ENCODE measurements around the gene CAMK4. TPM values are rescaled to one million over a fixed set of nuclear protein-coding genes. Genes with fewer than 3 reads are reported as not detected.

Gene CAMK4
- total and polyA plus RNA-seq, 9 of the 15 experiments (the other 6 are each of a cell fraction or from before 2014, with no cell fraction given) = 0.35 TPM; not detected in 8

GRCh38 chr5:111512375-111513130, 288.4 kb downstream of the CAMK4 start, which contains the start of gene STARD4 (continued):
- TF ChIP-seq RERE (CRISPR knock-in tag; IDR thresholded peaks at IDR 0.05; ENCODE audit: borderline replicate concordance) (peak; percentile 54; the same call in 1 of the 2 replicates), ETV6 (IDR thresholded peaks at IDR 0.05; ENCODE audit: borderline replicate concordance in 1 of 2, low read depth in 2 of 2, low read length in 1 of 2) (no peak), ETV6 (CRISPR knock-in tag; IDR thresholded peaks at IDR 0.05; ENCODE audit: borderline replicate concordance) (no peak), NR2C1 (IDR thresholded peaks at IDR 0.05) (peak; percentile 68), NR2C1 (tag; IDR thresholded peaks at IDR 0.05) (no peak), POLR2G (IDR thresholded peaks at IDR 0.05; ENCODE audit: low read depth, low read length) (peak; percentile 100), ATF1 (CRISPR knock-in tag; IDR thresholded peaks at IDR 0.05) (no peak), ATF1 (tag; IDR thresholded peaks at IDR 0.05) (peak; percentile 91), SAP30 (IDR thresholded peaks at IDR 0.05; ENCODE audit: borderline replicate concordance, insufficient read depth, low read depth, low read length, poor library complexity, severe bottlenecking) (peak; percentile 63), TEAD2 (tag; IDR thresholded peaks at IDR 0.05) (no peak), XRCC5 (IDR thresholded peaks at IDR 0.05; ENCODE audit: low read depth, low read length) (0 out of 2 replicates have a peak, but pooled peaks have one; percentile 18), ZKSCAN3 (CRISPR knock-in tag; IDR thresholded peaks at IDR 0.05) (no peak), AFF4 (CRISPR knock-in tag; IDR thresholded peaks at IDR 0.05) (0 out of 2 replicates have a peak, but pooled peaks have one; percentile 54), NFRKB (IDR thresholded peaks at IDR 0.05; ENCODE audit: low read depth) (peak; percentile 73; the same call in 1 of the 2 replicates), NEUROD1 (IDR thresholded peaks at IDR 0.05; ENCODE audit: borderline replicate concordance, low read depth, low read length, partially characterized antibody) (peak; percentile 71), BHLHE40 (IDR thresholded peaks at IDR 0.05; ENCODE audit: low read length) (peak; percentile 29; the same call in 1 of the 2 replicates), PTBP1 (IDR thresholded peaks at IDR 0.05; ENCODE audit: low read depth, low read length) (no peak)
